Smooth muscle cell of the umbilical artery (primary cell): ENCODE results near the gene ZNF892. TPM values are rescaled to one million over a fixed set of nuclear protein-coding genes. Genes with fewer than 3 reads are reported as not detected.

Experiments
- total RNA-seq: library from RNA; depleted of rRNA; stranded (reverse); fragments of >200 nt; gene quantifications from 2 replicates; pipeline ENCODE4 v1.2.3, GENCODE V29; 2014

The ZNF892 gene
- 6.0 and 10.4 TPM in 2 replicates for total RNA-seq

GRCh38 chr2:95207111-95207961 is at the start of gene ZNF892:
Gene ZNF892 (plus strand): TSS chr2:95207521. CDS start chr2:95207816, 295 bp downstream.

DNA sequence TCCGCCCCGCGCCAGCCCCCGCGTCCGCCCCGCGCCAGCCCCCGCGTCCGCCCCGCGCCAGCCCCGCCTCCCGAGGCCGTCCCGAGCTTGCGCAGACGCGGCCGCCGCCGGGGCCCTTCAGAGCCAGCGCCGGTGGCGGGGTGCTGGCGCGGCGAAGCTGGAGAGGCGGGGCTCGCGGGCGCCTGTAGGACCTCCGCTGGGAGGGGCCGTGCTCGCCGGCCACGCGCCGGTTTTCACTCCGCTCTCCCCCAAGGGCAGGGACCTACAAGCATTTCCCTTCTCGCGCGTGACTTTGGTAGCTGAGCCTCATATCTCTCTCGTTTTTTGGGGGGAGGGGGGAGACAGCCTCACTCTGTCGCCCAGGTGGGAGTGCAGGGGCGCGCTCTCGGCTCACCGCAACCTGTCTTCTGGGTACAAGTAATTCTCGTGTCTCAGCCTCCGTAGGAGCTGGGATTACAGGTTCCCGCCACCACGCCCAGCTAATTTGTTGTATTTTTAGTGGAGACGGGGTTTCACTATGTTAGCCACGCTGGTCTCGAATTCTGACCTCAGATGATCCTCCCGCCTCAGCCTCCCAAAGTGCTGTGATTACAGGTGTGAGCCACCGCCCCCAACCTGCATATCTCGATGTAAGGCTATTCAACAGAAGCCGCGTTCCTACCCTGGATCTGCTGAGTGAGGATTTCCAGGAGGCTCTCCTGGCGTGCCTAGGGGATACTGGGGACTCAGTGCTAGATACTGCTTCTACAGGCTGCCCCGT is 47.5 kb upstream of the ZNF892 start, which contains the start of gene ZNF514:
Gene ZNF514, minus strand, starts transcription at position 159 of the 760 bp plus-strand sequence. CDS start 6,595 bp downstream, outside the sequence.

GRCh38 chr2:95165371-95166064 is 41.8 kb upstream of the ZNF892 start, which contains the start of gene ZNF2:
Gene ZNF2 (plus strand): TSS chr2:95165809. CDS start chr2:95176227, 10,418 bp downstream.

Other genes starting within 250 kb of the ZNF892 start
- gene MAL, start 181.8 kb upstream of the ZNF892 start, total RNA-seq, result not detected in 2 replicates
- gene MRPS5, start 85.7 kb upstream of the ZNF892 start, total RNA-seq, result 46.0 and 54.8 TPM in 2 replicates
- 12.2 and 14.0 TPM in 2 replicates for gene ZNF514, start 47.7 kb upstream of the ZNF892 start, total RNA-seq
- 8.9 and 11.6 TPM in 2 replicates for gene ZNF2, start 41.7 kb upstream of the ZNF892 start, total RNA-seq
- gene PROM2, start 66.9 kb downstream of the ZNF892 start, total RNA-seq, result 0.30 and 0.83 TPM in 2 replicates
- gene KCNIP3, start 89.8 kb downstream of the ZNF892 start, total RNA-seq, result 0.30 and 2.3 TPM in 2 replicates
- gene FAHD2A, start 195.2 kb downstream of the ZNF892 start, total RNA-seq, result 24.4 and 28.5 TPM in 2 replicates